ENCODE results near the gene AKAP6. TPM values are rescaled to one million over a fixed set of nuclear protein-coding genes. Genes with fewer than 3 reads are reported as not detected.

Gene AKAP6
- total and polyA plus RNA-seq, 2 experiments from 2014 or later = 0.38 to 0.42 TPM

DNA sequence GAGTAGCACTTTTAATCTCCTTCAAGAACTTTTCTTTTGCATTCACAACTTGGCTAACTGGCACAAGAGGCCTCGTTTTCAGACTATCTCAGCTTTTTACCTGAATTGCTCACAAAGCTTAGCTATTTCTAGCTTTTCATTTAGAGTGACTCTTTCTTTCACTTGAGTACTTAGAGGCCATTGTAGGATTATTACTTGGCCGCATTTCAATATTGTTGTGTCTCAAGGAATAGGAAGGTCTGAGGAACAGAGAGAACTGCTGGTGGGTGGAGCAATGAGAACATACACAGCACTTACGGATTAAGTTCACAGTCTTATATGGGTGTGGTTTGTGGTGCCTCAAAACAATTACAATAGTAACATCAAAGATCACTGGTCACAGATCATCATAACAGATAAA, 384.8 kb downstream of the AKAP6 start:
- ATAC-seq (no peak), DNase-seq (ENCODE audit: low spot score) (no peak)
- Histone ChIP-seq H3K79me2 (replicated peaks; ENCODE audit: insufficient read depth) (no peaks in the 10 kb centered on the region), H2AFZ (no peak overlapping the region), H3K4me1 (ENCODE audit: insufficient read depth) (no peaks in the 10 kb centered on the region), H3K27me3 (ENCODE audit: insufficient read depth) (no peaks in the 10 kb centered on the region), H3K27ac (ENCODE audit: low read depth) (no peak overlapping the region), H3F3A (replicated peaks; ENCODE audit: low read depth) (no peaks in the 10 kb centered on the region), H3K36me3 (ENCODE audit: insufficient read depth) (no peaks in the 10 kb centered on the region), H3K9me2 (ENCODE audit: insufficient read depth) (no peaks in the 10 kb centered on the region), H3K4me3 (no peak overlapping the region), H4K20me1 (replicated peaks; ENCODE audit: insufficient read depth) (no peaks in the 10 kb centered on the region), H3K4me2 (no peak overlapping the region)
- Mint-ChIP-seq H3K9me3 (no peaks in the 10 kb centered on the region), H3K27me3 (ENCODE audit: insufficient read depth, low read depth, poor library complexity) (no peaks in the 10 kb centered on the region), H3K36me3 (ENCODE audit: low read depth) (no peaks in the 10 kb centered on the region), H3K4me1 (peaks cover 5% of the 10 kb centered on the region; the same call in 2 of the 3 replicates), H3K4me3 (no peak overlapping the region), H3K27ac (no peak overlapping the region)
- TF ChIP-seq ZNF114 (CRISPR knock-in tag; IDR thresholded peaks at IDR 0.05) (no peak), CREB1 (CRISPR knock-in tag; IDR thresholded peaks at IDR 0.05; ENCODE audit: low read depth) (no peak), POLR2AphosphoS5 (IDR thresholded peaks at IDR 0.05; ENCODE audit: low read depth) (no peak), EZH2 (IDR thresholded peaks at IDR 0.05; ENCODE audit: low read depth, unreplicated experiment) (no peak)

DNA sequence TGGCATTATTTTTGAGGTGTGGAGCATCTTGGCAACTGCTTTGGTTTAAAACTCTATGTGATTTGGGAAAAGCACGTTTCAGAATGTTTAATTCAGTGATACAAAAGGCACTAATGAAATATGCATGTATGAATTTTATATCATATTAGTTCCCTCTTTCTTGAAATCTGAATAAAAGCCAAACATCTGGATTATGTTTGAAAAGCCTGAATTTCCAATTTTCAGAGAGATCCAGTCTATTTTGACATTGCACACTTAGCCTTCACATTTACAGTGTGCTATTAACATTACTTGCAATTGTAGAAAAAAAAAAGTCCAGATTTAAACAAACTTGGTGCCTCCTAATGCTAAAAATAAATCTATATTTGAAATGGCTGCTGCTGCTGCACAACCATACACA, 390.5 kb downstream of the AKAP6 start:
- H3K4me1 ChIP-seq (ENCODE audit: insufficient read depth) = no peaks in the 10 kb centered on the region
- Mint-ChIP-seq H3K27me3 (ENCODE audit: insufficient read depth, low read depth, poor library complexity) (no peaks in the 10 kb centered on the region), H3K4me3 (no peak overlapping the region), H3K36me3 (ENCODE audit: low read depth) (no peaks in the 10 kb centered on the region), H3K27ac (no peak overlapping the region), H3K4me1 (peaks cover 2% of the 10 kb centered on the region; the same call in 1 of the 3 replicates), H3K9me3 (no peaks in the 10 kb centered on the region)
- H3K9me2 ChIP-seq (ENCODE audit: insufficient read depth) = no peaks in the 10 kb centered on the region
- TF ChIP-seq EZH2 (IDR thresholded peaks at IDR 0.05; ENCODE audit: low read depth, unreplicated experiment) = no peak
- no peak for ATAC-seq
- no peaks in the 10 kb centered on the region for H3F3A ChIP-seq (replicated peaks; ENCODE audit: low read depth)
- H3K4me3 ChIP-seq = no peak overlapping the region
- H3K27ac ChIP-seq (ENCODE audit: low read depth) = no peak overlapping the region
- no peaks in the 10 kb centered on the region for H3K27me3 ChIP-seq (ENCODE audit: insufficient read depth)
- no peak overlapping the region for H3K4me2 ChIP-seq
- no peaks in the 10 kb centered on the region for H3K79me2 ChIP-seq (replicated peaks; ENCODE audit: insufficient read depth)
- DNase-seq (ENCODE audit: low spot score) = no peak
- no peaks in the 10 kb centered on the region for H3K36me3 ChIP-seq (ENCODE audit: insufficient read depth)
- H4K20me1 ChIP-seq (replicated peaks; ENCODE audit: insufficient read depth) = no peaks in the 10 kb centered on the region
- H2AFZ ChIP-seq = no peak overlapping the region

DNA sequence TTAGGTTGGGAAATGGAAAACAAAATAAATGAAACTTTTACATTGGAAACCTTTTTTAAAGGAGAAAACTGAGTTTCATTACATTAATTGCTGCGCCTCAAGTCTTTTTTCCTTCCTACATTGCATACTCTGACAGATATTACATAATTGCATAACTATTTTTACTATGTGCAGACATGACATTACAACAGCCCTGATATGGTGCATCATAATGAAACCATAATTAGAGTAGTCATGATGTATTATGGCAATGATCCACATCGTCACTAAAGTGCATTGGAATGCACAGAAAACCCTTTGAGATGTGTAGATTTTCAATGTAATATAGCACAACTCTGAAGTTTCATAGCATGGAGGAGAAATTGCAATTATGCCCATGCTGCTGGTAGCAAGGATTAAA, 391.8 kb downstream of the AKAP6 start:
- no peak overlapping the region for H3K27ac ChIP-seq (ENCODE audit: low read depth)
- peaks cover 9% of the 10 kb centered on the region for H3K4me1 Mint-ChIP-seq
- no peak overlapping the region for H3K27ac Mint-ChIP-seq

DNA sequence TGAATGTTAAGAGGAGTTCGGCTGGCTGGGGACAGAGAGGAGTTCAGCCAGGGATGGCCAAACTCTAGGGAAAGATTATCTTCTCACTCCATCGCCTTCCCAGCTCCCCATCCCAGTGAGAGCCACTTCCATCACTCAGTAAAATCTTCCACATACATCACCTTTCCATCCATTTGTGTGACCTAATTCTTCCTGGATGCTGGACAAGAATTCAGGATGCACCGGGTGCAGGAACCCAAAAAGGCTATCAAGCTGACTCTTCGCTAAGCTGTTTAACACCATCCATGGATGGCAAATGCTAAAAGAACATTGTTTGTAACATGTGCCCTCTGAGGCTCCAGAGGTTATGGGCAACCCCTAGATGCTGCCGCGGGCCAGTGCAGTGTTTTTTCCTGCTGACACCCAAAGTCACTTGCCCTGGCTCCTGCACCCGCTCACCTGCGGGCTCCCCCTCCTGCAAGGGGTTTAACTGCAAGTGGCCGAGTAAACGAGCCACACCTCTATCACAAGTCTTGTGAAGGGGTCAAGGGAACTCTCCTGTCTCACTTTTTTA, 393.6 kb downstream of the AKAP6 start:
- H2AFZ ChIP-seq = no peak overlapping the region
- no peaks in the 10 kb centered on the region for H3K27me3 ChIP-seq (ENCODE audit: insufficient read depth)
- Mint-ChIP-seq H3K27ac (no peak overlapping the region), H3K4me3 (no peak overlapping the region), H3K36me3 (ENCODE audit: low read depth) (no peaks in the 10 kb centered on the region), H3K27me3 (ENCODE audit: insufficient read depth, low read depth, poor library complexity) (no peaks in the 10 kb centered on the region), H3K4me1 (peaks cover 16% of the 10 kb centered on the region), H3K9me3 (no peaks in the 10 kb centered on the region)
- H3K4me2 ChIP-seq = no peak overlapping the region
- H3K27ac ChIP-seq (ENCODE audit: low read depth) = no peak overlapping the region
- no peaks in the 10 kb centered on the region for H3K36me3 ChIP-seq (ENCODE audit: insufficient read depth)
- no peak for ATAC-seq
- H3F3A ChIP-seq (replicated peaks; ENCODE audit: low read depth) = no peaks in the 10 kb centered on the region
- DNase-seq (ENCODE audit: low spot score) = no peak
- H3K9me2 ChIP-seq (ENCODE audit: insufficient read depth) = no peaks in the 10 kb centered on the region
- no peak overlapping the region for H3K4me3 ChIP-seq
- H3K79me2 ChIP-seq (replicated peaks; ENCODE audit: insufficient read depth) = no peaks in the 10 kb centered on the region
- no peaks in the 10 kb centered on the region for H4K20me1 ChIP-seq (replicated peaks; ENCODE audit: insufficient read depth)
- H3K4me1 ChIP-seq (ENCODE audit: insufficient read depth) = no peaks in the 10 kb centered on the region
- TF ChIP-seq ZNF114 (CRISPR knock-in tag; IDR thresholded peaks at IDR 0.05) (no peak), NANOG (IDR thresholded peaks at IDR 0.05; ENCODE audit: borderline replicate concordance) (no peak), ZNF331 (CRISPR knock-in tag; IDR thresholded peaks at IDR 0.05; ENCODE audit: low read depth) (no peak), JUNB (IDR thresholded peaks at IDR 0.05; ENCODE audit: unreplicated experiment) (no peak), POLR2AphosphoS5 (IDR thresholded peaks at IDR 0.05; ENCODE audit: low read depth) (no peak), CREB1 (CRISPR knock-in tag; IDR thresholded peaks at IDR 0.05; ENCODE audit: low read depth) (no peak)
- TF ChIP-seq, protein P1, sequence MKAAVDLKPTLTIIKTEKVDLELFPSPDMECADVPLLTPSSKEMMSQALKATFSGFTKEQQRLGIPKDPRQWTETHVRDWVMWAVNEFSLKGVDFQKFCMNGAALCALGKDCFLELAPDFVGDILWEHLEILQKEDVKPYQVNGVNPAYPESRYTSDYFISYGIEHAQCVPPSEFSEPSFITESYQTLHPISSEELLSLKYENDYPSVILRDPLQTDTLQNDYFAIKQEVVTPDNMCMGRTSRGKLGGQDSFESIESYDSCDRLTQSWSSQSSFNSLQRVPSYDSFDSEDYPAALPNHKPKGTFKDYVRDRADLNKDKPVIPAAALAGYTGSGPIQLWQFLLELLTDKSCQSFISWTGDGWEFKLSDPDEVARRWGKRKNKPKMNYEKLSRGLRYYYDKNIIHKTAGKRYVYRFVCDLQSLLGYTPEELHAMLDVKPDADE (IDR thresholded peaks at IDR 0.05) = no peak
- TF ChIP-seq, protein P2, sequence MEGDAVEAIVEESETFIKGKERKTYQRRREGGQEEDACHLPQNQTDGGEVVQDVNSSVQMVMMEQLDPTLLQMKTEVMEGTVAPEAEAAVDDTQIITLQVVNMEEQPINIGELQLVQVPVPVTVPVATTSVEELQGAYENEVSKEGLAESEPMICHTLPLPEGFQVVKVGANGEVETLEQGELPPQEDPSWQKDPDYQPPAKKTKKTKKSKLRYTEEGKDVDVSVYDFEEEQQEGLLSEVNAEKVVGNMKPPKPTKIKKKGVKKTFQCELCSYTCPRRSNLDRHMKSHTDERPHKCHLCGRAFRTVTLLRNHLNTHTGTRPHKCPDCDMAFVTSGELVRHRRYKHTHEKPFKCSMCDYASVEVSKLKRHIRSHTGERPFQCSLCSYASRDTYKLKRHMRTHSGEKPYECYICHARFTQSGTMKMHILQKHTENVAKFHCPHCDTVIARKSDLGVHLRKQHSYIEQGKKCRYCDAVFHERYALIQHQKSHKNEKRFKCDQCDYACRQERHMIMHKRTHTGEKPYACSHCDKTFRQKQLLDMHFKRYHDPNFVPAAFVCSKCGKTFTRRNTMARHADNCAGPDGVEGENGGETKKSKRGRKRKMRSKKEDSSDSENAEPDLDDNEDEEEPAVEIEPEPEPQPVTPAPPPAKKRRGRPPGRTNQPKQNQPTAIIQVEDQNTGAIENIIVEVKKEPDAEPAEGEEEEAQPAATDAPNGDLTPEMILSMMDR (conservative IDR thresholded peaks at IDR 0.05; ENCODE audit: low read depth in 2 of 2) = no peak

More for the DNA sequence above, 391.8 kb downstream of the AKAP6 start:
- Histone ChIP-seq H2AFZ (no peak overlapping the region), H4K20me1 (replicated peaks; ENCODE audit: insufficient read depth) (no peaks in the 10 kb centered on the region), H3K4me2 (no peak overlapping the region), H3K4me1 (ENCODE audit: insufficient read depth) (no peaks in the 10 kb centered on the region), H3K9me2 (ENCODE audit: insufficient read depth) (no peaks in the 10 kb centered on the region), H3K36me3 (ENCODE audit: insufficient read depth) (no peaks in the 10 kb centered on the region), H3K27me3 (ENCODE audit: insufficient read depth) (no peaks in the 10 kb centered on the region), H3K4me3 (no peak overlapping the region), H3F3A (replicated peaks; ENCODE audit: low read depth) (no peaks in the 10 kb centered on the region), H3K79me2 (replicated peaks; ENCODE audit: insufficient read depth) (no peaks in the 10 kb centered on the region)
- no peak for ATAC-seq
- Mint-ChIP-seq H3K27me3 (ENCODE audit: insufficient read depth, low read depth, poor library complexity) (no peaks in the 10 kb centered on the region), H3K36me3 (ENCODE audit: low read depth) (no peaks in the 10 kb centered on the region), H3K4me3 (no peak overlapping the region), H3K9me3 (no peaks in the 10 kb centered on the region)
- TF ChIP-seq CREB1 (CRISPR knock-in tag; IDR thresholded peaks at IDR 0.05; ENCODE audit: low read depth) = no peak
- TF ChIP-seq EZH2 (IDR thresholded peaks at IDR 0.05; ENCODE audit: low read depth, unreplicated experiment) = no peak
- TF ChIP-seq EZH2phosphoT487 (IDR thresholded peaks at IDR 0.05; ENCODE audit: unreplicated experiment) = no peak
- no peak for TF ChIP-seq STAT1 (IDR thresholded peaks at IDR 0.05; ENCODE audit: unreplicated experiment)
- no peak for DNase-seq (ENCODE audit: low spot score)

All from GM23338 (cell line).